NCI-H524 treated with DMSO at 0.1 percent for 48 hours (cell line): ENCODE data around the gene SUCLG1.
"Not testable (repeated sequence)": the region's sequence is repeated elsewhere in the genome, so short reads cannot be mapped to it uniquely, and the experiment has no call there.

Experiments
- DNase-seq: peaks from one replicate; lab custom pipeline; 2025; lab: John Stamatoyannopoulos, UW

SUCLG1 gene

GRCh38 chr2:84459018-84459943 lies at the start of gene SUCLG1:
Gene SUCLG1 (minus strand): TSS chr2:84459280. CDS start chr2:84459269, 11 bp downstream.
- peak; percentile 33 for DNase-seq

GRCh38 chr2:84498150-84498799 lies 39.2 kb upstream of the SUCLG1 start:
- no peak for DNase-seq

GRCh38 chr2:84497285-84497684 lies 38.2 kb upstream of the SUCLG1 start:
- DNase-seq, result no peak

GRCh38 chr2:84496386-84496785 lies 37.3 kb upstream of the SUCLG1 start:
- DNase-seq, result no peak

- peak; percentile 16 for DNase-seq
Measured at GRCh38 chr2:84495539-84496146, 36.6 kb upstream of the SUCLG1 start.

- no peak for DNase-seq
Measured at GRCh38 chr2:84494070-84494469, 35.0 kb upstream of the SUCLG1 start.

GRCh38 chr2:84493514-84493913 lies 34.4 kb upstream of the SUCLG1 start:
- DNase-seq, result no peak

GRCh38 chr2:84492571-84492970 lies 33.5 kb upstream of the SUCLG1 start:
- no peak for DNase-seq

- DNase-seq, result no peak
Measured at GRCh38 chr2:84491741-84492140, 32.7 kb upstream of the SUCLG1 start.

GRCh38 chr2:84491256-84491655 lies 32.2 kb upstream of the SUCLG1 start:
- DNase-seq, result no peak

- DNase-seq, result no peak
Measured at GRCh38 chr2:84487298-84487996, 28.4 kb upstream of the SUCLG1 start.

- DNase-seq, result no peak
Measured at GRCh38 chr2:84486441-84487115, 27.5 kb upstream of the SUCLG1 start.

- DNase-seq, result no peak
Measured at GRCh38 chr2:84483320-84483719, 24.2 kb upstream of the SUCLG1 start.

GRCh38 chr2:84482603-84483002 lies 23.5 kb upstream of the SUCLG1 start:
- no peak for DNase-seq

- DNase-seq, result no peak
Measured at GRCh38 chr2:84481702-84482101, 22.6 kb upstream of the SUCLG1 start.

GRCh38 chr2:84478867-84479266 lies 19.8 kb upstream of the SUCLG1 start:
- DNase-seq, result no peak

GRCh38 chr2:84477886-84478285 lies 18.8 kb upstream of the SUCLG1 start:
- peak; percentile 47 for DNase-seq

- DNase-seq, result no peak
Measured at GRCh38 chr2:84474176-84474575, 15.1 kb upstream of the SUCLG1 start.

GRCh38 chr2:84472856-84473565 lies 13.9 kb upstream of the SUCLG1 start:
- no peak for DNase-seq

GRCh38 chr2:84472423-84472822 lies 13.3 kb upstream of the SUCLG1 start:
- not testable (repeated sequence) for DNase-seq

GRCh38 chr2:84467389-84467788 lies 8.3 kb upstream of the SUCLG1 start:
- DNase-seq, result no peak
